ENCODE data around the gene STRBP.

The STRBP gene

DNA sequence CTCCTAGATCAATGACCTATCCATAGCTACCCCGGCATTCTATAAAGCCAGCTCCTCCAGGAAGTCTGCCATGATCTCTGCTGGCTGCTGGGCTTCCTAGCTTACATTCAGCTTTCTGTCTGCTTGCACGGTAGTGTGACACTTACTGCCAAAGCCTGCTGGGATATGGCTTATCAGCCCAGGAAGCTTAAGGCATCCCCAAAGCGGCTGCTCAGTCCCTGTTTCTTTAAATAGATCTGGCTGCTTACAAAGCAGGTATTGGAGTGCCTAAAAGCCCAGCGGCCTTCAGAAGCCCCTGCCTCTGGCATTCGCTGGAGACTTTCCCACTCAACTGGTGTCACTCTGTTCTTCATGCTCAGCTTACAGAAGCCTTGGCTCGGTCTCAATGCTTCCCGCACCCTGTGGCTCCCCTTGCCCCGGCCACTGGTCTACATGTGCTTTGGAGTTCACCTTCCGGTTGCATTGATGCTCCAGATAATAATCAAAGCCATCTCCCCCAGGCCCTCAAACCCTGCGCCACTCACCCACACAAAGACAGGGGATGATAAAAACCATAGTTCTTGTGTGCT is 31.3 kb upstream of the STRBP start:
- TF ChIP-seq, protein P1, sequence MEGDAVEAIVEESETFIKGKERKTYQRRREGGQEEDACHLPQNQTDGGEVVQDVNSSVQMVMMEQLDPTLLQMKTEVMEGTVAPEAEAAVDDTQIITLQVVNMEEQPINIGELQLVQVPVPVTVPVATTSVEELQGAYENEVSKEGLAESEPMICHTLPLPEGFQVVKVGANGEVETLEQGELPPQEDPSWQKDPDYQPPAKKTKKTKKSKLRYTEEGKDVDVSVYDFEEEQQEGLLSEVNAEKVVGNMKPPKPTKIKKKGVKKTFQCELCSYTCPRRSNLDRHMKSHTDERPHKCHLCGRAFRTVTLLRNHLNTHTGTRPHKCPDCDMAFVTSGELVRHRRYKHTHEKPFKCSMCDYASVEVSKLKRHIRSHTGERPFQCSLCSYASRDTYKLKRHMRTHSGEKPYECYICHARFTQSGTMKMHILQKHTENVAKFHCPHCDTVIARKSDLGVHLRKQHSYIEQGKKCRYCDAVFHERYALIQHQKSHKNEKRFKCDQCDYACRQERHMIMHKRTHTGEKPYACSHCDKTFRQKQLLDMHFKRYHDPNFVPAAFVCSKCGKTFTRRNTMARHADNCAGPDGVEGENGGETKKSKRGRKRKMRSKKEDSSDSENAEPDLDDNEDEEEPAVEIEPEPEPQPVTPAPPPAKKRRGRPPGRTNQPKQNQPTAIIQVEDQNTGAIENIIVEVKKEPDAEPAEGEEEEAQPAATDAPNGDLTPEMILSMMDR (conservative IDR thresholded peaks at IDR 0.05; ENCODE audit: control insufficient read depth, insufficient read depth, low read depth, low read length) = no peak
- no peak overlapping the region for H3K4me3 ChIP-seq (ENCODE audit: control insufficient read depth, low read depth, low read length)
- no peak for DNase-seq (ENCODE audit: low read depth)

DNA sequence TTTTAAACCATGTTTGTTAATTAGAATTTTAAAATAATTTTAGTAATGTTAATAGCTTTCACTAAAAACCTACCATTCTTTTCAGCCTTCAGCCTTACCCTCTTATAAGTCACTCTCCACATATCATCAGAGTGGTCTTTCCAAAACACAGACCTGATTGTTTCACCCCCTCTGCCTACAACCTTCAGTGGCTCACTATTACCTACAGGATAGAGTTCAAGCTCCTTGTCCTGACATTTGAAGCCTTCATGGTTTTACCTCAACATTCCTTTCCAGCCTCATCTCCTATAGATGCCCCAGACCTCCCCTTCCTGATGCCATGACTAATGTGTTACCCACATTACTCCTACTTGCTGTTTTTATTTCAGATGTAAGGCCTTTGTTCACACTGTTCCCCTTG is 27.8 kb upstream of the STRBP start:
- no peak overlapping the region for H3K4me3 ChIP-seq (ENCODE audit: control insufficient read depth, low read depth, low read length)
- TF ChIP-seq, protein P1 (conservative IDR thresholded peaks at IDR 0.05; ENCODE audit: control insufficient read depth, insufficient read depth, low read depth, low read length) = no peak
- no peak for DNase-seq (ENCODE audit: low read depth)

DNA sequence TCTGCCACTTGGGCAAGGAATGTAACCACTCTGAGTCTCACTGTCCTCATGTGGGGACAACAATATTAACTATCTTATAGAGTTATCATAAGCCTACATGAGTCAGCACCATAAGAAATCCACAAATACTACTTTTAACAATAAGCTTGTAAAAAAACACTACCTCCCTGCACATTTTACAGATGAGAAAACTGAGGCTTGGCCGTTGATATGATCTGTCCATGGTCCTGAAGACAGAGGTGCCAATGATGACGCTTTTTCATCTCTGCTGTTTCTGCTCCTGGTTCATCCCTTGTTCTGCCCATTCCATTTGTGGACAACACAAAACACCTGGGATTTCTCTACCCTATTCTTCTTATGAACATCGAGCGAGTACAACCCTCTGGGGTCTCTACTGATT is 23.4 kb upstream of the STRBP start:
- no peak for DNase-seq (ENCODE audit: low read depth)
- TF ChIP-seq, protein P1 (conservative IDR thresholded peaks at IDR 0.05; ENCODE audit: control insufficient read depth, insufficient read depth, low read depth, low read length) = no peak

DNA sequence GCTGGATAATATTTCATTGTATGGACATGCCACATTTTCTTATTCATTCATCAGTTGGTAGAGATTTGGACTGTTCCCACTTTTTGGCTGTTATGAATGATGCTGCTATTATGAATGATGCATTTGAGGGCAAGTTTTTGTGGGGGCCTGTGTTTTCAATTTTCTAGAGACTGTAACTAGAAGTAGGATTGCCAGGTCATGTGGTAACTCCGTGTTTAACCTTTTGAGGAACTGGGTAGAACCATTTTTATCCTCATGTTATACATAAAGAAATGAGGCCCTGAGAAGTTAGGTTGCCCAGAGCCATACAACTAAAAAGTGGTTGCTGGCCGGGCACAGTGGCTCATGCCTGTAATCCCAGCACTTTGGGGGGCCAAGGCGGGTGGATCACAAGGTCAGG is 22.4 kb upstream of the STRBP start:
- TF ChIP-seq, protein P1 (conservative IDR thresholded peaks at IDR 0.05; ENCODE audit: control insufficient read depth, insufficient read depth, low read depth, low read length) = no peak
- no peak for DNase-seq (ENCODE audit: low read depth)
- H3K4me3 ChIP-seq (ENCODE audit: control insufficient read depth, low read depth, low read length) = no peak overlapping the region

More for the DNA sequence above, 23.4 kb upstream of the STRBP start:
- no peak overlapping the region for H3K4me3 ChIP-seq (ENCODE audit: control insufficient read depth, low read depth, low read length)

DNA sequence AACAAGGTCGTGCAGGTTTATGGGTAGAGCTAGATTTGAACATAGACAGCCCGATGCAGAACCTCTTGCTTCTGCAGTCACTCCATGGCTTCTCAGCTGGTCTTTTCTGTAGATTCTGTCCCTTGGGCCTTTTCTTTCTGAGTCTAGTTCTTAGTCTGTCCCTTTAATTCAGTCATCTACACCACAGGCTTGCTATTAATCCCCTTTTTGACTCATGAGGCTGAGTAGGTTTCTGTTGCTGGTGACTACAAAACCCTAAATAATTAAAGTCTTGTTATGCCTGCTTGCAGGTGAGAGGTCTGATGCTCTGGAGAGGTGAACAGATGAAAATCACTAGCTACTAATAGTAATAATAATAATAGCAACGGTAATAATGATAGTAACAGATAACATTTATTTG is 19.3 kb upstream of the STRBP start:
- TF ChIP-seq, protein P1 (conservative IDR thresholded peaks at IDR 0.05; ENCODE audit: control insufficient read depth, insufficient read depth, low read depth, low read length) = no peak
- no peak for DNase-seq (ENCODE audit: low read depth)
- no peak overlapping the region for H3K4me3 ChIP-seq (ENCODE audit: control insufficient read depth, low read depth, low read length)

DNA sequence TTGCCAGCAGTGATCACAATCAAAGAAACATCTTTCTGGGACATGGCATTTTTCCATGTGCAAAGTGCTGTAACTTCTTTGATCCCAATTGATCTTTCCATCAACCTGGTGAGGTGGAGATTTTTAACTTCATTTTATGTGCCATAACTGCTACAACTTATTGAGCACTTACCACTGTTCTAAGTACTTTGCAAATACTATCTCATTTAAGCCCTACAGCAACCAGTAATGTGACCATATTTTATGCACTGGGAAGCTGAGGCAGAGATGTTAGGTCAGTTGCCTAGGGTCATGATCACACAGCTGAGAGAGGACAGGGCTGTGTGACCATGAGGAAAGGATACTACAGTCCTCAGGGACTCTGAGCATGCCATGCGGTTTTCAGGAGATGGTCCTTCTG is 17.9 kb upstream of the STRBP start:
- no peak for DNase-seq (ENCODE audit: low read depth)
- TF ChIP-seq, protein P1 (conservative IDR thresholded peaks at IDR 0.05; ENCODE audit: control insufficient read depth, insufficient read depth, low read depth, low read length) = no peak
- no peak overlapping the region for H3K4me3 ChIP-seq (ENCODE audit: control insufficient read depth, low read depth, low read length)

DNA sequence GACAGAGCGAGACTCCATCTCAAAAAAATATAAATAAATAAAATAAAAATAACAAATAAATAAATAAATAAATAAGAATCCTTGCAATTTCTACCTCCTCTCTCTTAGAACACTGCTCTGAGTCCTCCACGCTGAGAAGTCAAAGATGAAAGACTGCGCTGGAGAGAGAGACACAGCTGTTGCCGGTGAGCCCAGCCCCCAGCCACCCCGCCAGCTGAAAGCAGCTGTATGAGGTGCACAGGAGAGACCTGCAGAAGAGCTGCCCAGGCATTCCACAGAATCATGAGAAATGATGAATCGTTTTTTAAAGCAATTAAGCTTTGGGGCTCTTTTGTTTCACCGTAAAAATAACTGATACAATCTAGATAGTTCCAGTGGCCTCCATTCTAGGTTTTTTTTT is 16.3 kb upstream of the STRBP start:
- no peak for DNase-seq (ENCODE audit: low read depth)

More for the DNA sequence above, 16.3 kb upstream of the STRBP start:
- H3K4me3 ChIP-seq (ENCODE audit: control insufficient read depth, low read depth, low read length) = no peak overlapping the region
- TF ChIP-seq, protein P1 (conservative IDR thresholded peaks at IDR 0.05; ENCODE audit: control insufficient read depth, insufficient read depth, low read depth, low read length) = no peak
